Right kidney (tissue), 9 donors: ENCODE results near the gene KRTAP13-1.
A peak's percentile ranks its signal among the peaks of the same experiment; 100 is the strongest.

Source experiments
- DNase-seq: peaks from one replicate; pipeline ENCODE4 v3.0.0-alpha.2; 2016
- long read RNA-seq, 8 donors: transcript quantifications; one replicate each; lab custom pipeline, GENCODE V29; 2026

The KRTAP13-1 gene, protein sequence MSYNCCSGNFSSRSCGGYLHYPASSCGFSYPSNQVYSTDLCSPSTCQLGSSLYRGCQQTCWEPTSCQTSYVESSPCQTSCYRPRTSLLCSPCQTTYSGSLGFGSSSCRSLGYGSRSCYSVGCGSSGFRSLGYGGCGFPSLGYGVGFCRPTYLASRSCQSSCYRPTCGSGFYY
- long read RNA-seq, donor 1, result 0 reads
- long read RNA-seq, donor 2, result 0 reads
- long read RNA-seq, donor 3, result 0 reads
- long read RNA-seq, donor 4, result 0 reads
- long read RNA-seq, donor 5, result 0 reads
- long read RNA-seq, donor 6, result 0 reads
- long read RNA-seq, donor 7, result 0 reads
- long read RNA-seq, donor 8, result 0 reads

DNA sequence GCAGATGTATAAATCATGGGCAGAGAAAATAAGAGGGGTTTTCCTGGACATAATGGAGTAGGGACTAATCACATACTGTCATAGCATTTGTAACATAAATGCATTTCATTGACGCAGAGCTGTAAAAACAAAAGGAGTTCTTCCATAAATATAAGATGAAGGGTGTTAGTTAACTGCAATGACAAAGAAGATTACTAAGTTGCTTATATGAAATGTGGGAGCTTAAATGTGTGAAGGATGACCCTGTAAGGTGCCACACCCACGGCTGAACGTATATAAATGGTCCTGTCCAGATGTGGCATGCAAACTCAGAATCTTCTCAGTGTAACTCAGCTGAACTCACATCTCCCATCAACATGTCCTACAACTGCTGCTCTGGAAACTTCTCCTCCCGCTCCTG is at the start of gene KRTAP13-1:
KRTAP13-1 (plus strand) TSS at position 301 of the 400 bp plus-strand sequence; CDS start at position 357, 56 bp downstream.
- DNase-seq, result no peak

GRCh38 chr21:30348506-30348905 is 47.3 kb upstream of the KRTAP13-1 start, which contains the start of gene KRTAP23-1:
KRTAP23-1 (minus strand) TSS chr21:30348606; CDS start chr21:30348606, 0 bp downstream.
- DNase-seq, result no peak

DNA sequence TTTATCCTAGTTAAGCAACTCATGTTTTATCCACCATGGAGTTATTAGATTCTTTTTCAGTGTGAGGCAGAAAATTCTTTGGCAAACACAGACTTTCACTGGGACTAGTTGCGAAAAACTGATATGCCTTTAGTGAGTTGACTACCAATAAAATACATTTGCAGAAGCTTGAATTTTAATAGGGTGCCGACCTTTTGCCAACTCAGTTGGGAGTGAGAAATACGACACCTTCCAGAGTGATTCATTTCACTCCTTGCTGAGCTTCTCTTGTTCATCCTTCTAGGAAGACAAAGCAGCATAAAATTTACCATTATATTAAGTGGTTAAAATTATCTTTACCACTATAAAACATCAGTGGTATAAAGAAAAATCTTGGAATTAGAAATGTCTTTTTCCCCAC is 46.3 kb upstream of the KRTAP13-1 start:
- no peak for DNase-seq

GRCh38 chr21:30351534-30351933 is 44.3 kb upstream of the KRTAP13-1 start:
- no peak for DNase-seq

DNA sequence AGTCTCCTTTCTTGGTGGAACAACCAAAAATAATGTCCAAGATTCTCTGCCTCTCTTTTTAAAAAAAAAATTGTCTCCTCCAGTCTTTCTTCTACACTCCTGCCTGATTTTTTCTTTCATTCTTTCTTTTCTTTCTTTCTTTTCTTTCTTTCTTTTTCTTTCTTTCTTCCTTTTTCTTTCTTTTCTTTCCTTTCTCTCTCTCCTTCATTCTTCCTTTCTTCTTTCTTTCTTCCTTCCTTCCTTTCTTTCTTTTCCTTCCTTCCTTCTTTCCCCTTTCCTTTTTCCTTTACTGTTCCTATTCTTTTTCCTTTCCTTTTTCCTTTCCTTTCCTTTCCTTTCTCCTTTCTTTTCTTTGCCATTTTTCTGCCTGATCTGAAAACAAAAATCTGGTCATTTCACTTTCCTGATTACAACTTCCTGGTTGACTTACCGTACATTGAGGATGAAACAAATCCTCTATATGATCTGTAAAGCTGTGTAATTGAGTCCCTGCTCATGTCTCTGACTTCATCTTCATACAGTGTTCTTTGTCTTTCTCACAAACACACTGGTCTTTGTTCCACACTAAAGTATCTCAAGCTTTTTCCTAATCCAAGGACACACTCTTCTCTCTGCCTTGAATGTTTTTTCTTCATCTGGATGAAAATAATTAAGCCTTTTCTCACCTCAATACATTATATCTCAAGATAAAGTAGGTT is 41.4 kb upstream of the KRTAP13-1 start:
- DNase-seq, result no peak

DNA sequence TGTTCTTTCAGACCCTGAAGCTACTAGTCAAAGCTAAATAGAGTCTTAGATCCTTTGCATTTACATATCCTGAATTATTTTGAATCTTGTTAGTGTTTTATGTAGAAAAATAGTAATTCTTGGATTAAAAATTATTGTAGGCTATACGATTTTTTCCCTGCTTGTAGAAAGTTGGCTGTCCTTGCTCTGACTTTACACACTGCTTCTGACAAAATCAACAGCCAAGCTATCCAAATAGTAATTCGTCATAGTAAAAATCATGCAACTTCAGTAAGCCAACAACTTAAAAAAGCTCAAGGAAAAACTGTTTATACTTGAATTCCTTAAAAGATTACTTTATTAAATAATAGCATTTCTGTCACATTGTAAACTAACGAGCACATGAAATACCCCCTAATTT is 39.9 kb upstream of the KRTAP13-1 start:
- no peak for DNase-seq

DNA sequence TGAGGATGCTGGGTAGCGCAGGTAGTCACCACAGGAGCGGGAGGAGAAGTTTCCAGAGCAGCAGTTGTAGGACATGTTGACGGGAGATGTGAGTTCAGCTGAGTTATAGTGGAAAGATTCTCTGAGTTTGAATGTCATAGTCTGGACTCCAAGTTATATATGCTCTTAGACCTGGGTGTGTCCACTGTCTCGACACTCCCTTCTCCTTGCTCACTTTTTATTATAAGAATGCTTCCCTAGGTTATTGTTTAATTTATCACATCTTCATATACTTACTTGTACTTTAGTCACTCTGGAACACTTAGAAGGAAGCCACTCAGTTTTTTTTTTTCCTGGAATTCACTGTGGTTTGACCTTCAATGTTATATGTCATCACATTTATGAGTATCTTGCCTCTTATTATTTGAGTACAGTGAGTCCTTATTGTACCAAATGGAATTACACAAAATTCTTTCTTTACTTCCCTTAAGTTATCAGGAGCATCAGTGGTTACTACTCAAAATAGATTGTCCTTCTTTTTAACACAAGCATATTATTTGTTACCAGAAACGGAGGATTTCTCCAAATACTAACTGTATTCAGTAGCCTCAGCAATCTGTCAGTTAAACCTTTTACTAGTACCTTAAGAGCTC is 23.6 kb upstream of the KRTAP13-1 start, which contains the start of gene KRTAP13-2:
KRTAP13-2 (minus strand) TSS at position 133 of the 632 bp plus-strand sequence; CDS start at position 75, 58 bp downstream.
- DNase-seq, result no peak

DNA sequence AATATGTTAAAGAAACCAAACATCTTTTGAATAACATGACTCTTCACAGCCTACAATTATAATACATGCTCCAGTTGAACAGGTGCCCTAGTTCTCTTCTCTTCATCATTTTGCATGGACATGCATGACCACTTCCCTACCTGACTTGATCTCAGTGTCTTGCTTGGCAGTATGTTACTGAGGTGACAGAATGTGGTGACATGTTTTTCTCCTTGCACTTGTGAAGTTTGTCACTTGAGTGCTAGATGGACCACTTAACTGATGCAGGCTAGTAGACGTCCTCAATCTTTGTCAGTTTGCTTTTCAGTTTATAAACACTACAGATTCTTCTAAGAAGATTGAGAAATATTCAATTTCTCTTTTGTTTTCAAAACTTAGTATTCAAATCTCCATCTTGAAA is 13.6 kb upstream of the KRTAP13-1 start:
- DNase-seq, result no peak

GRCh38 chr21:30391492-30392025 is 4.3 kb upstream of the KRTAP13-1 start:
- no peak for DNase-seq

GRCh38 chr21:30408782-30409494 is 13.1 kb downstream of the KRTAP13-1 start:
- peak; percentile 10 for DNase-seq

DNA sequence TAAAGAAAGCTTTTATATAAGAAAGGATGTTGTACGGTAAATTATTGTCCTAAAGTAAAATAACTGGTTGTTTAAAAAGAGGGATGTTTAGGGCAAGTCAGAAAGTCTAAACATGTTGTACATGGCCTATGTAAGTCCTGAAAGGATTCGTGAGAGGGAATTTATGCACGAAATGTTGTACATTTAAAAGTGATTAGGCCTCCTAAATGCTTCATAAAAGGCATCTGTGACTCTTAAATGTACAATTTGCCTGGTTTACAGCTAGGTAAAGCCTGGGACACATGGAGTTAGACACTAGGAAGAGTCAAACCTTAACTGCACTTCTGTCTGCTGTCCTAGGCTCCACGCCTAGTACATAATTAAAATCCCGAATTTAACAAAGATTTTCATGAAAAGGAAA is 20.2 kb downstream of the KRTAP13-1 start:
- no peak for DNase-seq

GRCh38 chr21:30425826-30426225 is 30.0 kb downstream of the KRTAP13-1 start, which contains the start of gene KRTAP13-3:
KRTAP13-3 (minus strand) TSS chr21:30425926; CDS start chr21:30425912, 14 bp downstream.
- DNase-seq, result no peak

GRCh38 chr21:30426731-30427130 is 30.9 kb downstream of the KRTAP13-1 start:
- no peak for DNase-seq

GRCh38 chr21:30430170-30430655 is 34.4 kb downstream of the KRTAP13-1 start, which contains the start of gene KRTAP13-4:
KRTAP13-4 (plus strand) TSS chr21:30430220; CDS start chr21:30430276, 56 bp downstream.
- no peak for DNase-seq

DNA sequence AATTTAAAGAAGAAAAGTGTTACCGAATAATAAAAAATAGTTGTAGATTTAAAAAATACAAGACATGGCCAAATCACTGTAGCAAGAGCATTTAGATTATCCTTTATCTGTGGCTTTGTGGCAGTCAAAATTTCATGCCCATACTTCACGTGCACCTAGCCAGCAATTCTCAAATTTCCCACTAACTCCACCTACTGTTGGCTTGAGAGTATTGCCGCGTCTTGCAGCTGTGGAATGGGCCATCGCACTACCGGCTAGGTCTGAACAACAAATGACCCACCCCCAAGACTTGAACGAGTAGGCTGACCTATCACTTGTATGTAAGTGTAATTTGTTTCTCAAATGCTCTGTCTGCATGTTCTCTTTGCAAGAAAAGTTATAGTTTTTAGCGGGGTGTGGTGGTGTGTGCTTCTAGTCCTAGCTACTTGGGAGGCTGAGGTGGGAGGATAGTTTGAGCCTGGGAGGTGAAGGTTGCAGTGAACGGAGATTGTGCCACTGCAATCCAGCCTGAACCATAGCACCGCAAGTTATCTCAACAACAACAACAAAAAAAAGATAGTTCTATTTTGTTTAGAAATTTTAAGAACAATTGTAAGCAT is 38.3 kb downstream of the KRTAP13-1 start:
- DNase-seq, result peak; percentile 4

- no peak for DNase-seq
Observed at GRCh38 chr21:30437010-30437565, 41.3 kb downstream of the KRTAP13-1 start.

- DNase-seq, result no peak
Observed at GRCh38 chr21:30439975-30440374, 44.1 kb downstream of the KRTAP13-1 start, which contains the start of gene KRTAP15-1. KRTAP15-1 (plus strand) TSS chr21:30440275; CDS start chr21:30440328, 53 bp downstream.

GRCh38 chr21:30443226-30443625 is 47.4 kb downstream of the KRTAP13-1 start:
- no peak for DNase-seq

DNA sequence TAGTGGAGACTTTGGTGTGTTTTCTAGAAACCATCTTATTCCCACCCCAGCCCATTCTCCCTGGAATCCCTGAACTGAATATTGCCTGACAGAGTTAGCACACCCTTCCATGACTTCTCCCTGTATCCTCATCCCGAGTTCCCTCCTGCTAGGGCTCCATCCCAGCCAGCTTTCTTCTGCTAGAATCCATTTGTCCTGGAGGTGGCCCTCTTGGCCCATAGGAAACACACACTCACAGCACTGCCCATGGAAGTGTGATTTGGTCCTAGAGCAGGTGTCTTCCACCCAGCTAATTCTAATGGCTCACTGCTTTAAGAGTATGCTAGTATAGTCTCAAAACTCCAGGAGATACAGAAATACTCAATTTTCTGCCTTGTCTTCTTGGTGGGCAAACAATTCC is 48.4 kb downstream of the KRTAP13-1 start:
- no peak for DNase-seq
